ENCODE data around the gene ZNF862. TPM values are rescaled to one million over a fixed set of nuclear protein-coding genes. Genes with fewer than 3 reads are reported as not detected.

The ZNF862 gene
- total and polyA plus RNA-seq, 9 donors = 11.4 to 29.8 (median 22.7) TPM

DNA sequence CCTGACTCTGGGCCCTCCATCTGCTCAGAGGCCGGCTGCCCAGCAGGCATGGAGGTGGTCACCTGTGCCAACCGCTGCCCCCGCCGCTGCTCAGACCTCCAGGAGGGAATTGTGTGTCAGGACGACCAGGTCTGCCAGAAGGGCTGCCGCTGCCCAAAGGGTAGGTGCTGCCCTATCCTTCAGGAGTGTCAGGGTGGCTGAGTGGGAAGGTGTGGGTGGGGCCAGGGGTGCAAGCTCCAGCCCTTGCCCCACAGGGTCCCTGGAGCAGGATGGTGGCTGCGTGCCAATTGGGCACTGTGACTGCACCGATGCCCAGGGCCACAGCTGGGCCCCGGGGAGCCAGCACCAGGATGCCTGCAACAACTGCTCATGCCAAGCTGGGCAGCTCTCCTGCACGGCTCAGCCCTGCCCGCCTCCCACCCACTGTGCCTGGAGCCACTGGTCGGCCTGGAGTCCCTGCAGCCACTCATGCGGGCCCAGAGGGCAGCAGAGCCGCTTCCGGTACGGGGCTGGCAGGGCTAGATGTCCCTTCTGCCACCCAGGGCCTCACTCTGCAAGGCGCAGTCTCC lies 17.5 kb upstream of the ZNF862 start:
- intact Hi-C loops (cut with DNase I) = no loop called here
- H3K27ac ChIP-seq = no peak overlapping the region
- no peaks in the 10 kb centered on the region for H3K4me1 ChIP-seq (ENCODE audit: insufficient read depth)
- H3K36me3 ChIP-seq = no peaks in the 10 kb centered on the region
- no peaks in the 10 kb centered on the region for H3K9me3 ChIP-seq
- 85 to 92% (median 85%) methylated on average over 15 to 17 of the region's 17 CpGs for WGBS, 3 donors
- H3K27me3 ChIP-seq = no peaks in the 10 kb centered on the region
- no peak for DNase-seq
- no peak overlapping the region for H3K4me3 ChIP-seq
- TF ChIP-seq EP300 (IDR thresholded peaks at IDR 0.05) = no peak
- TF ChIP-seq, protein P1, sequence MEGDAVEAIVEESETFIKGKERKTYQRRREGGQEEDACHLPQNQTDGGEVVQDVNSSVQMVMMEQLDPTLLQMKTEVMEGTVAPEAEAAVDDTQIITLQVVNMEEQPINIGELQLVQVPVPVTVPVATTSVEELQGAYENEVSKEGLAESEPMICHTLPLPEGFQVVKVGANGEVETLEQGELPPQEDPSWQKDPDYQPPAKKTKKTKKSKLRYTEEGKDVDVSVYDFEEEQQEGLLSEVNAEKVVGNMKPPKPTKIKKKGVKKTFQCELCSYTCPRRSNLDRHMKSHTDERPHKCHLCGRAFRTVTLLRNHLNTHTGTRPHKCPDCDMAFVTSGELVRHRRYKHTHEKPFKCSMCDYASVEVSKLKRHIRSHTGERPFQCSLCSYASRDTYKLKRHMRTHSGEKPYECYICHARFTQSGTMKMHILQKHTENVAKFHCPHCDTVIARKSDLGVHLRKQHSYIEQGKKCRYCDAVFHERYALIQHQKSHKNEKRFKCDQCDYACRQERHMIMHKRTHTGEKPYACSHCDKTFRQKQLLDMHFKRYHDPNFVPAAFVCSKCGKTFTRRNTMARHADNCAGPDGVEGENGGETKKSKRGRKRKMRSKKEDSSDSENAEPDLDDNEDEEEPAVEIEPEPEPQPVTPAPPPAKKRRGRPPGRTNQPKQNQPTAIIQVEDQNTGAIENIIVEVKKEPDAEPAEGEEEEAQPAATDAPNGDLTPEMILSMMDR (IDR thresholded peaks at IDR 0.05) = no peak
- TF ChIP-seq POLR2A (IDR thresholded peaks at IDR 0.05) = no peak

DNA sequence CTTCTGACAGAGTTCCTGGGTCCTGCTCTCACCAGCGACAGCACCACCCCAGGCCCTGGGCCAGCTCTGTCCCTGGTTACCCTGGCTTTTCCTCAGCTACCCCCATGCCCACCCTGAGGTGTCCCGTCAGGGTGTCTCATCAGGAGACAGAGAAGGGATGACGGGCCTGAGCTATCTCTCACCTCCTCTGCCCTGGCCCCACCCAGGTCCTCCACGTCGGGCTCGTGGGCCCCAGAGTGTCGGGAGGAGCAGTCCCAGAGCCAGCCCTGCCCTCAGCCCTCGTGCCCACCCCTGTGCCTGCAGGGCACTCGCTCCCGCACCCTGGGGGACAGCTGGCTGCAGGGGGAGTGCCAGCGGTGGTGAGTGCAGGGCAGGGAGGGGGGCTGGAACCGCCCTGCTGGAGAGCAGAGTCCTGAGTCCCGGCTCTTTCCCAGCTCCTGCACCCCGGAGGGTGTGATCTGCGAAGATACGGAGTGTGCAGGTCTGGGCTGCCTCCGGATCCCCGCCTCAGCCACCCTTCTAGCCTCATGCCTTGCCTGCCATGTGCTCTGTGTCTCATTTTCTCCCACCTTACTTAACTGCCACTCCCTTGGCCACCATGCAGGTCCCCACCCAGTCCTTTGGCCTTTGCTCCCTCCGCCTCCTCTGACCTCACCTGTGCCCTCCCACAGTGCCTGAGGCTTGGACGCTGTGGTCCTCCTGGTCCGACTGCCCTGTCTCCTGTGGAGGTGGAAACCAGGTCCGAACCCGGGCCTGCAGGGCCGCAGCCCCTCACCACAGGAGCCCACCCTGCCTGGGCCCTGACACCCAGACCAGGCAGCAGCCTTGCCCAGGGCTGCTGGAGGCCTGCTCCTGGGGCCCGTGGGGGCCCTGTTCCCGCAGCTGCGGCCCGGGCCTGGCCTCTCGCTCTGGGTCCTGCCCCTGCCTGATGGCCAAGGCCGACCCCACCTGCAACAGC lies 16.7 kb upstream of the ZNF862 start:
- Histone ChIP-seq H3K27ac (no peak overlapping the region), H3K36me3 (no peaks in the 10 kb centered on the region), H3K9me3 (no peaks in the 10 kb centered on the region), H3K4me3 (no peak overlapping the region), H3K27me3 (no peaks in the 10 kb centered on the region), H3K4me1 (ENCODE audit: insufficient read depth) (no peaks in the 10 kb centered on the region)
- TF ChIP-seq POLR2A (IDR thresholded peaks at IDR 0.05) = no peak
- TF ChIP-seq EP300 (IDR thresholded peaks at IDR 0.05) = no peak
- TF ChIP-seq, protein P1 (IDR thresholded peaks at IDR 0.05) = no peak
- WGBS, 3 donors = 82 to 90% (median 84%) methylated on average over 27 to 30 of the region's 30 CpGs
- intact Hi-C loops (cut with DNase I) = no loop called here
- DNase-seq = peak in 2 of 5 donors; percentile 9 to 26

DNA sequence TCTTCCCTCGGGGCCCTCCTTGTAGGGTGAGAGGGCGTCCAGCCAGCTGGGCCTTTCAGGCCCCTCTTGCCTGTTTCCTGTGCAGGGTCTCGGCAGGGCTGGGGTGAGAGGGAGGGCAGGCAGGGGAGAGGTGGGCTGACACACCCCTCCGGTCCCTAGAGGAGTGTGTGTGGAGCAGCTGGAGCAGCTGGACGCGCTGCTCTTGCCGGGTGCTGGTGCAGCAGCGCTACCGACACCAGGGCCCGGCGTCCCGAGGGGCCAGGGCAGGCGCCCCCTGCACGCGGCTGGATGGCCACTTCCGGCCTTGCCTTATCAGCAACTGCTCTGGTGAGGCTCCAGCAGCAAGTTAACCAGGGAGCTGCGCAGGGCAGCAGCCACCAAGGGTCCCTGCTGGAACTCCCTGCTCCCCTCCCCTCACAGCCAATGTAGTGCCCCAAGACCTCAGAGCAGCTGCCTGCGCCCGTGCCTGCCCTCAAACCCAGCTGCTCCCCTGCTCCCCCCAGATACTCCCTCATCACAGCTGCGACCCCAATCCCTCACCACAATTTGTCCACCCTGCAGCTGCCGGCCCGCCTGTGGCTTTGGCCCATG lies 15.7 kb upstream of the ZNF862 start:
- H3K4me3 ChIP-seq = no peak overlapping the region
- H3K36me3 ChIP-seq = no peaks in the 10 kb centered on the region
- H3K27ac ChIP-seq = no peak overlapping the region
- 39 to 65% (median 49%) methylated on average over 10 to 22 of the region's 22 CpGs for WGBS, 3 donors
- H3K4me1 ChIP-seq (ENCODE audit: insufficient read depth) = no peaks in the 10 kb centered on the region
- intact Hi-C loops (cut with DNase I) = no loop called here
- peak in 2 of 5 donors; percentile 6 to 30 for DNase-seq
- no peaks in the 10 kb centered on the region for H3K27me3 ChIP-seq
- no peaks in the 10 kb centered on the region for H3K9me3 ChIP-seq
- TF ChIP-seq EP300 (IDR thresholded peaks at IDR 0.05) (no peak), POLR2A (IDR thresholded peaks at IDR 0.05) (no peak)
- TF ChIP-seq, protein P1 (IDR thresholded peaks at IDR 0.05) = no peak

DNA sequence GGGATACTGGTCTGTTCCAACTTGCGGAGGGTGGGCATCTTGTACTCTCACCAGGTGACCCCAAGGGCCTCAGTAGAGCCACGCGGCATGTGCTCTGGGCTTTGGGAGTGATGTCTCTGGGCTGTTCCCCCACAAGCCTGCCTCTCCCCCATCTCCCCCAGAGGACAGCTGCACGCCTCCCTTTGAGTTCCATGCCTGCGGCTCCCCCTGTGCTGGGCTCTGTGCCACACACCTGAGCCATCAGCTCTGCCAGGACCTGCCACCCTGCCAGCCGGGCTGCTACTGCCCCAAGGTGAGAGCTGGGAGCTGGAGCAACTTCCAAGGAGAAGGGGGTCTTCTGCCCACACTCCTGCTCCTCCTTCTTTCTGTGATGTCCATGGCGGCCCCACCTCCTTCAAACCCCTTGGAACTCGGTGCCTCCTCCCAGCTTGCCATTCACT lies 15.0 kb upstream of the ZNF862 start:
- no peaks in the 10 kb centered on the region for H3K27me3 ChIP-seq
- no peak overlapping the region for H3K4me3 ChIP-seq
- no peaks in the 10 kb centered on the region for H3K4me1 ChIP-seq (ENCODE audit: insufficient read depth)
- intact Hi-C loops (cut with DNase I) = no loop called here
- peak in 2 of 5 donors; percentile 5 to 25 for DNase-seq
- H3K36me3 ChIP-seq = no peaks in the 10 kb centered on the region
- 87 to 88% (median 88%) methylated on average over 8 of the region's 8 CpGs for WGBS, 3 donors
- no peaks in the 10 kb centered on the region for H3K9me3 ChIP-seq
- no peak overlapping the region for H3K27ac ChIP-seq
- TF ChIP-seq, protein P1 (IDR thresholded peaks at IDR 0.05) = no peak
- no peak for TF ChIP-seq POLR2A (IDR thresholded peaks at IDR 0.05)
- no peak for TF ChIP-seq EP300 (IDR thresholded peaks at IDR 0.05)
